Type B pancreatic cell (in vitro differentiated cells): Measurements from ENCODE around the gene EXTL2. TPM values are rescaled to one million over a fixed set of nuclear protein-coding genes. Genes with fewer than 3 reads are reported as not detected.
A peak's percentile ranks its signal among the peaks of the same experiment; 100 is the strongest.
"Not testable (repeated sequence)": the region's sequence is repeated elsewhere in the genome, so short reads cannot be mapped to it uniquely, and the experiment has no call there.

Experiments used
- DNase-seq: peaks from one replicate; pipeline ENCODE4 v3.0.0; 2021; ENCODE audit warnings: mixed read lengths; ENCODE audit not compliant: unreplicated experiment; ENCODE audit errors: extremely low spot score
- H3K27ac Mint-ChIP-seq: 2 replicates; pipeline ENCODE4 v1.8.0; 2021; ENCODE audit warnings: mild to moderate bottlenecking, mixed read lengths
- H3K27me3 Mint-ChIP-seq: 2 replicates; pipeline ENCODE4 v1.8.0; 2021; ENCODE audit warnings: mixed read lengths
- H3K36me3 Mint-ChIP-seq: 2 replicates; pipeline ENCODE4 v1.8.0; 2021; ENCODE audit warnings: mixed read lengths
- H3K4me1 Mint-ChIP-seq: one replicate; pipeline ENCODE4 v1.8.0; 2021; ENCODE audit warnings: mixed read lengths; ENCODE audit not compliant: unreplicated experiment
- H3K4me3 Mint-ChIP-seq: 2 replicates; pipeline ENCODE4 v1.8.0; 2021; ENCODE audit warnings: mild to moderate bottlenecking, mixed read lengths
- H3K9me3 Mint-ChIP-seq: 2 replicates; pipeline ENCODE4 v1.8.0; 2021; ENCODE audit warnings: mixed read lengths
- total RNA-seq: library from RNA; stranded (reverse); gene quantifications from 2 replicates; pipeline ENCODE4 v1.2.1, GENCODE V29; 2021; ENCODE audit warnings: low replicate concordance
- TF ChIP-seq, protein P1 (sequence below): fragments of 200-600 bp; sonication (generic); conservative IDR thresholded peaks from 2 replicates; pipeline ENCODE4 v1.5.0; 2021; ENCODE audit warnings: antibody characterized with exemption, mild to moderate bottlenecking

Gene EXTL2
- total RNA-seq, 1 donor from 2014 or later: 40.1 TPM

DNA sequence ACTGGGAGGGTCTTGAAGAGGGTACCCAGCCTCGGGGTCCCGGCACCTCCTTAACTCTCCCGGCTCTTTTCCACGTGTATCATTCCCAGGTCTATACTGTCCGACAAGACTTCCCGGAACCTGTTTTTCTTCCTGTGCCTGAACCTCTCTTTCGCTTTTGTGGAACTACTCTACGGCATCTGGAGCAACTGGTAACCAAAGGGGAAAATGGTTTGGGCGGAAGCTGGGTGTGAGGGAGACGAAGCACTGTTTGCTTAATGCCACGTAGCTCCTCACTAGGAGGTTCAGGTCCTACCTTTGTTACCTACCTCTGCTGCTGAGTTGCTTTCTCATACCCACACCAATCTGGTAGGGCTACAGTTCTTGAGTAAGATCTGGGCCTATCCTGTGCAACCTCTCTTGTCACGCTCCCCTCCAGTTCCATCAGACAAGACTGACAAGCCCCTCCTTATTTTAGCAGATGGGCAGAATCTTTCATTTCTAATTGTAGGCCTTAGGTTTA lies 1.9 kb upstream of the EXTL2 start:
- Mint-ChIP-seq H3K36me3 (peaks cover 17% of the 10 kb centered on the region), H3K4me1 (peaks cover 23% of the 10 kb centered on the region), H3K4me3 (peak overlapping the region; percentile 99), H3K27ac (peak overlapping the region; percentile 99), H3K27me3 (no peaks in the 10 kb centered on the region), H3K9me3 (peaks cover 4% of the 10 kb centered on the region)
- TF ChIP-seq, protein P1, sequence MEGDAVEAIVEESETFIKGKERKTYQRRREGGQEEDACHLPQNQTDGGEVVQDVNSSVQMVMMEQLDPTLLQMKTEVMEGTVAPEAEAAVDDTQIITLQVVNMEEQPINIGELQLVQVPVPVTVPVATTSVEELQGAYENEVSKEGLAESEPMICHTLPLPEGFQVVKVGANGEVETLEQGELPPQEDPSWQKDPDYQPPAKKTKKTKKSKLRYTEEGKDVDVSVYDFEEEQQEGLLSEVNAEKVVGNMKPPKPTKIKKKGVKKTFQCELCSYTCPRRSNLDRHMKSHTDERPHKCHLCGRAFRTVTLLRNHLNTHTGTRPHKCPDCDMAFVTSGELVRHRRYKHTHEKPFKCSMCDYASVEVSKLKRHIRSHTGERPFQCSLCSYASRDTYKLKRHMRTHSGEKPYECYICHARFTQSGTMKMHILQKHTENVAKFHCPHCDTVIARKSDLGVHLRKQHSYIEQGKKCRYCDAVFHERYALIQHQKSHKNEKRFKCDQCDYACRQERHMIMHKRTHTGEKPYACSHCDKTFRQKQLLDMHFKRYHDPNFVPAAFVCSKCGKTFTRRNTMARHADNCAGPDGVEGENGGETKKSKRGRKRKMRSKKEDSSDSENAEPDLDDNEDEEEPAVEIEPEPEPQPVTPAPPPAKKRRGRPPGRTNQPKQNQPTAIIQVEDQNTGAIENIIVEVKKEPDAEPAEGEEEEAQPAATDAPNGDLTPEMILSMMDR: no peak
- no peak for DNase-seq

DNA sequence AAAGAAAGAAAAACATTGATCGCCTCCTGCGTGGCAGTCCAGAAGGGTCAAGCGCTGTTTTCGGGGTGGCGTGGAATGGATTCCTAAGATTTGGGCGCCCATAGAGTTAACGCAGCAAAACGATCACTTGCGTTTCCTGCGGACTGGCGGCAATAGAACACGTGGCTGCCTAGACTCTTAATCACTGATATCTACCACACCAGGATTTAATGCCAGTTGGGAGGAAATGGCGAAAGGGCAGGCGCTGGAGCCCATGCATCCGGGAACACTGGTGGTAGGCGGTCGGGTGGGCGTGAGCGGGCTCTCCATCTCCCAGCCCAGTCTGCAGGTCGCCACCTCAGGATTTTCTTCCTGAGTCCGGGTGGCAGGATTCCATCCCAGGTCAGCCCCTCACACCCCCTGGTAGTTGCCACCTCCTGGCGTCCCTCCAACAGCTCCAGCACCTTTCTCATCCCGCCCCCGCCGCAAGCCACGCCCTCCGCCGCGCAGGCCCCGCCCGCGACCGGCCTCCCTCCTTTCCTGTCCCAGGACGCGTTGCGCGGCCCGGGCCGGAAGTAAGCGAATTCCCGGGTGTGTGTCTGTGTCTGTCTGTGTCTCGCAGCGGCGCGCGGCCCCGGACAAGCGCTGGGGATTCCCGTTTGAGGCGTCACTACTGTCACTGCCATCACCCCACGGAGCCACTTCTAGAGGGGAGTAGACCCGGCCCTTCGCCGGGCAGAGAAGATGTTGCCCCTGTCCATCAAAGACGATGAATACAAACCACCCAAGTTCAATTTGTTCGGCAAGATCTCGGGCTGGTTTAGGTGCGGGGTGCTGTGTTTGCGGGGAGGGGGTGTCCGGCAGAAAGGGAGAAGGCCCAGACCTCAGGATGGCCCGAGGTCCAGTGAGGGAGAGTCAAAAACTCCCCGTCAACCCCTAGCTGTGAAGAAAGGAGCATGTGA lies 1.2 kb upstream of the EXTL2 start, which contains the start of gene SLC30A7:
TSS of gene SLC30A7 (plus strand) at position 551 of the 941 bp plus-strand sequence. CDS start at position 724, 173 bp downstream.
- TF ChIP-seq, protein P1: no peak
- peaks cover 18% of the 10 kb centered on the region for H3K36me3 Mint-ChIP-seq
- H3K27ac Mint-ChIP-seq: peak within 1 kb of the TSS; percentile 99
- peak within 1 kb of the TSS; percentile 99 for H3K4me3 Mint-ChIP-seq
- no peaks in the 10 kb centered on the region for H3K27me3 Mint-ChIP-seq
- peak; percentile 94 for DNase-seq
- H3K9me3 Mint-ChIP-seq: peaks cover 4% of the 10 kb centered on the region
- peaks cover 23% of the 10 kb centered on the region for H3K4me1 Mint-ChIP-seq

DNA sequence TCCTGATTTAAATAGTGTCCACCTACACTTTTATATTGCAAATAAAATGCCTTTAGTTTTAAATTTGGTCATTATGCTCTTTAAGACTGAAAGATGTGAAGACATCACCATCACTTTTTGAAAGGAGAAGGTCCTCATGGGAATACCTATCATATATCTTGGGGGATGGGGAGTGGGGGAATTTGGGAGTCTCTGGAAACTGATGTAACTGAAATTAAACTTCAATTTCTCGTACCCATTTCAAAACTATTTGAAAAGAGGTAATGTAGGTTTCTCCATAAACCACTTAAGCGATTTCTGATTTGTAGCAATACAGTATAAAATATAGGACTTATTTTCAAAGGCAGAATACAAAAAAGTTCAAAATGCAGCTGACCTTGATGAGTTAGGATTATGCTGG lies 924 bp downstream of the EXTL2 start:
- Mint-ChIP-seq H3K36me3 (peaks cover 19% of the 10 kb centered on the region), H3K4me1 (peaks cover 23% of the 10 kb centered on the region), H3K27ac (peak overlapping the region; percentile 80), H3K27me3 (no peaks in the 10 kb centered on the region), H3K4me3 (peak overlapping the region; percentile 99), H3K9me3 (peaks cover 9% of the 10 kb centered on the region)
- no peak for DNase-seq
- TF ChIP-seq, protein P1: no peak

DNA sequence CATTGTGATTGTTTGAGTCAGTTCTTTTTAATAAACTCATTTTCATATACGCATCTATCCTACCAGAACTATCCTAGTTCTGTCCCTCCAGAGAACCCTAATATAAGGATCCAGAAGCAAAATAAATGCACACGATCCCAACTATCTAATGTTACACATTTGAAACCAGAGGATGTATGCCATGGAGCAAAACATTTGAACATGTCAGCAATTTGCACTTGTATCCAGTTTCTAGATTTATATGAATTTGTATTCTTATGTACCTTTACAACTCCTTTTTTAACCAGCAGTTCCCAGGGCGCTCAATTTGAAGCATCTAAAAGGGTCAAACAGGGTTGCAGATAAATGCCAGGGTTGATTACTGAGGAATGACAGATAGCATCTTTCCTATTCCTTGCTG lies 2.1 kb downstream of the EXTL2 start:
- Mint-ChIP-seq H3K4me1 (peaks cover 20% of the 10 kb centered on the region), H3K27me3 (no peaks in the 10 kb centered on the region), H3K4me3 (peak overlapping the region; percentile 99), H3K36me3 (peaks cover 26% of the 10 kb centered on the region), H3K27ac (peak overlapping the region; percentile 80), H3K9me3 (peaks cover 9% of the 10 kb centered on the region)
- no peak for DNase-seq
- TF ChIP-seq, protein P1: no peak

DNA sequence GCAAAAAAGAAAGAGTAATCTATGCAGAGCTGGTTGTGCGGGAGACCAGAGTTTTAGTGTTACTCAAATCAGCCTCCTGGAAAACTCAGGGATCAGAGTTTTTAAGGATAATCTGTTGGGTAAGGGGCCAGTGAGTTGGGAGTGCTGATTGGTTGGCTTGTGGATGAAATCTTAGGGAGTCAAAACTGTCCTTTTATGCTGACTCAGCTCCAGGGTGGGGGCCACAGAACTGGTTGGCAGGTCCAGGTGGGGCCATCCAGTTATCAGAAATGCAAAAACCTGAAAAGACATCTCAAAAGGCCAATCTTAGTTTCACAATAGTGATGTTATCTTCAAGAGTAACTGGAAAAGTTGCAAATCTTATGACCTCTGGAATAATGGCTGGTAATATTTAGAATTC lies 3.3 kb downstream of the EXTL2 start:
- no peak for DNase-seq
- H3K27ac Mint-ChIP-seq: no peak overlapping the region

DNA sequence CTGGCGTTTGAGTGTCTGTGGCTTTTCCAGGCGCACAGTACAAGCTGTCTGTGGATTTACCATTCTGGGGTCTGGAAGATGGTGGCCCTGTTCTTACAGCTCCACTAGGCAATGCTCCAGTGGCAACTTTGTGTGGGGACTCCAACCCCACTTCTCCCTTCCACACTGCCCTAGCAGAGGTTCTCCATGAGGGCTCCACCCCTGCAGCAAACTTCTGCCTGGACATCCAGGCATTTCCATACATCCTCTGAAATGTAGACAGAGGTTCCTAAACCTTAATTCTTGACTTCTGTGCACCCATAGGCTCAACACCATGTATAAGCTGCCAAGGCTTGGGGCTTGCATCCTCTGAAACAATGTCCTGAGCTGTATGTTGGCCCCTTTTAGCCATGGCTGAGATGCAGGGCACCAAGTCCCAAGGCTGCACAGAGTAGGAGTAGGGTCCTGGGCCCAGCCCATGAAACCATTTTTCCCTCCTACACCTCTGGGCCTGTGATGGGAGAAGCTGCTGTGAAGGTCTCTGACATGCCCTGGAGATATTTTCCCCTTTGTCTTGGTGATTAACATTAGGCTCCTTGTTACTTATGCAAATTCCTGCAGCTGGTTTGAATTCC lies 4.7 kb downstream of the EXTL2 start:
- not testable (repeated sequence) for H3K27ac Mint-ChIP-seq, H3K4me3 Mint-ChIP-seq, H3K27me3 Mint-ChIP-seq, H3K9me3 Mint-ChIP-seq, DNase-seq
- Mint-ChIP-seq H3K4me1 (peaks cover 15% of the 10 kb centered on the region), H3K36me3 (peaks cover 35% of the 10 kb centered on the region)

More for the DNA sequence above, 3.3 kb downstream of the EXTL2 start:
- H3K4me3 Mint-ChIP-seq: peak overlapping the region; percentile 21
- peaks cover 15% of the 10 kb centered on the region for H3K4me1 Mint-ChIP-seq
- no peaks in the 10 kb centered on the region for H3K27me3 Mint-ChIP-seq
- TF ChIP-seq, protein P1: no peak
- peaks cover 31% of the 10 kb centered on the region for H3K36me3 Mint-ChIP-seq
- H3K9me3 Mint-ChIP-seq: peaks cover 9% of the 10 kb centered on the region

DNA sequence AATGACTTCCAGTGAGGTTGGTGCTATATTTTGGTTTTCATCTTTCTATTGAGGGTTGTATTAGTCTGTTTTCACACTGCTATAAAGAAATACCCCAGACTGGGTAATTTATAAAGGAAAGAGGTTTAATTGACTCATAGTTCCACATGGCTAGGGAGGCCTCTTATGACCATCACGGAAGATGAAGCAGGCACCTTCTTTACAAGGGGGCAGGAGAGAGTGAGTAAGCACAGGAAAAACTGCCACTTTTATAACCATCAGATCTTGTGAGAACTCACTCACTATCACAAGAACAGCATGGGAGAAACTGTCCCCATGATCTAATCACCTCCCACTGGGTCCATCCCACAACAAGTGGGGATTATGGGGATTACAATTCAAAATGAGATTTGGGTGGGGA lies 5.6 kb downstream of the EXTL2 start:
- DNase-seq, H3K9me3 Mint-ChIP-seq: not testable (repeated sequence)

More for the DNA sequence above, 5.6 kb downstream of the EXTL2 start:
- H3K27me3 Mint-ChIP-seq, H3K4me3 Mint-ChIP-seq, H3K27ac Mint-ChIP-seq: not testable (repeated sequence)
- Mint-ChIP-seq H3K36me3 (peaks cover 38% of the 10 kb centered on the region), H3K4me1 (peaks cover 23% of the 10 kb centered on the region)
